ENCODE measurements around the gene ZBED6. TPM values are rescaled to one million over a fixed set of nuclear protein-coding genes. Genes with fewer than 3 reads are reported as not detected.

ZBED6 gene
- total RNA-seq, 1 experiment from 2014 or later = 13.1 TPM

GRCh38 chr1:203797948-203798655, 2.7 kb downstream of the ZBED6 start:
- no peak overlapping the region for H2BK20ac ChIP-seq (ENCODE audit: low read depth, low read length, poor library complexity, severe bottlenecking)
- Mint-ChIP-seq H3K36me3 (ENCODE audit: insufficient read depth in 1 of 3, low read depth in 3 of 3) (peaks cover 44 to 50% (median 44%) of the 10 kb centered on the region in 3 experiments), H3K9me3 (peaks cover 13 to 27% of the 10 kb centered on the region in 2 experiments; a peak in 4 of 5 replicates), H3K4me1 (peaks cover 30 to 42% of the 10 kb centered on the region in 2 experiments), H3K4me3 (peak overlapping the region; percentile 86 to 95; a peak in 4 of 5 replicates), H3K27ac (no peak overlapping the region; a peak in 1 of 7 replicates), H3K27me3 (ENCODE audit: low read depth) (no peaks in the 10 kb centered on the region)
- H3K56ac ChIP-seq (ENCODE audit: insufficient read length, low read depth, low read length) = no peak overlapping the region
- no peaks in the 10 kb centered on the region for H3K23me2 ChIP-seq (ENCODE audit: insufficient read length, low read depth, low read length, poor library complexity, severe bottlenecking)
- no peaks in the 10 kb centered on the region for H3K79me1 ChIP-seq (ENCODE audit: insufficient read depth, low read depth, low read length, poor library complexity, severe bottlenecking)
- H3K23ac ChIP-seq (ENCODE audit: insufficient read length, low read depth, low read length) = no peak overlapping the region
- H3K18ac ChIP-seq (ENCODE audit: insufficient read length, low read depth, low read length) = no peak overlapping the region
- no peak overlapping the region for H4K8ac ChIP-seq (replicated peaks; ENCODE audit: insufficient read length, low read depth, low read length)
- no peak overlapping the region for H2BK120ac ChIP-seq (ENCODE audit: low read depth, low read length, poor library complexity, severe bottlenecking)
- H3K79me2 ChIP-seq (ENCODE audit: insufficient read depth, low read length) = peaks cover 37% of the 10 kb centered on the region
- H3K14ac ChIP-seq (ENCODE audit: insufficient read depth, low read length) = no peak overlapping the region
- no peak overlapping the region for H3K27ac ChIP-seq (ENCODE audit: insufficient read length, low read depth, low read length)
- TF ChIP-seq, protein P1, sequence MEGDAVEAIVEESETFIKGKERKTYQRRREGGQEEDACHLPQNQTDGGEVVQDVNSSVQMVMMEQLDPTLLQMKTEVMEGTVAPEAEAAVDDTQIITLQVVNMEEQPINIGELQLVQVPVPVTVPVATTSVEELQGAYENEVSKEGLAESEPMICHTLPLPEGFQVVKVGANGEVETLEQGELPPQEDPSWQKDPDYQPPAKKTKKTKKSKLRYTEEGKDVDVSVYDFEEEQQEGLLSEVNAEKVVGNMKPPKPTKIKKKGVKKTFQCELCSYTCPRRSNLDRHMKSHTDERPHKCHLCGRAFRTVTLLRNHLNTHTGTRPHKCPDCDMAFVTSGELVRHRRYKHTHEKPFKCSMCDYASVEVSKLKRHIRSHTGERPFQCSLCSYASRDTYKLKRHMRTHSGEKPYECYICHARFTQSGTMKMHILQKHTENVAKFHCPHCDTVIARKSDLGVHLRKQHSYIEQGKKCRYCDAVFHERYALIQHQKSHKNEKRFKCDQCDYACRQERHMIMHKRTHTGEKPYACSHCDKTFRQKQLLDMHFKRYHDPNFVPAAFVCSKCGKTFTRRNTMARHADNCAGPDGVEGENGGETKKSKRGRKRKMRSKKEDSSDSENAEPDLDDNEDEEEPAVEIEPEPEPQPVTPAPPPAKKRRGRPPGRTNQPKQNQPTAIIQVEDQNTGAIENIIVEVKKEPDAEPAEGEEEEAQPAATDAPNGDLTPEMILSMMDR (conservative IDR thresholded peaks at IDR 0.05) = no peak
- no peaks in the 10 kb centered on the region for H3K9me3 ChIP-seq (ENCODE audit: control insufficient read depth, low read depth, low read length)
- no peak overlapping the region for H3T11ph ChIP-seq (ENCODE audit: low read length)
- no peak overlapping the region for H4K91ac ChIP-seq (ENCODE audit: insufficient read length, low read depth, low read length)
- H4K5ac ChIP-seq (ENCODE audit: insufficient read length, low read depth, low read length) = no peak overlapping the region
- H2BK15ac ChIP-seq (ENCODE audit: low read depth, low read length) = no peak overlapping the region
- no peaks in the 10 kb centered on the region for H3K27me3 ChIP-seq (ENCODE audit: insufficient read depth, low read length)
- WGBS (ENCODE audit: extremely low coverage, insufficient read length, low lambda C conversion rate) = no CpG with 5 or more reads among the region's 6 CpGs
- no peak overlapping the region for H3K9ac ChIP-seq (ENCODE audit: extremely low read depth, insufficient read length, low read length)
- H3K4me2 ChIP-seq (ENCODE audit: insufficient read depth, insufficient read length, low read length) = no peak overlapping the region
- no peak overlapping the region for H2AFZ ChIP-seq (ENCODE audit: low read length)
- H3K4me1 ChIP-seq (ENCODE audit: insufficient read depth, low read length) = no peaks in the 10 kb centered on the region
- H2AK5ac ChIP-seq (ENCODE audit: insufficient read length, low read length) = no peak overlapping the region
- DNase-seq = no peak
- no peak overlapping the region for H2BK12ac ChIP-seq (ENCODE audit: insufficient read length, low read depth, low read length)
- H2BK5ac ChIP-seq (ENCODE audit: insufficient read length, low read length) = no peak overlapping the region
- no peak overlapping the region for H3K4ac ChIP-seq (ENCODE audit: low read depth, low read length)
- H4K20me1 ChIP-seq (ENCODE audit: control insufficient read depth, insufficient read depth, insufficient read length) = no peaks in the 10 kb centered on the region

Data from H9 (cell line).